Hippocampal formation (tissue), 2 donors: ENCODE measurements around the gene GOLGA3.
"Not testable (repeated sequence)": the region's sequence is repeated elsewhere in the genome, so short reads cannot be mapped to it uniquely, and the experiment has no call there.

ENCODE experiments used
- DNase-seq, 2 donors: peaks; one replicate each; lab custom pipeline; 2025; lab: John Stamatoyannopoulos, UW

Gene GOLGA3

GRCh38 chr12:132842449-132843045, 13.9 kb upstream of the GOLGA3 start:
- no peak for DNase-seq

- no peak for DNase-seq
Observed at GRCh38 chr12:132841151-132841550, 12.5 kb upstream of the GOLGA3 start.

- DNase-seq = no peak
Observed at GRCh38 chr12:132840536-132840935, 11.9 kb upstream of the GOLGA3 start.

- DNase-seq = no peak
Observed at GRCh38 chr12:132839558-132840235, 11.0 kb upstream of the GOLGA3 start.

GRCh38 chr12:132838410-132839080, 9.9 kb upstream of the GOLGA3 start:
- DNase-seq = no peak

- DNase-seq = no peak
Observed at GRCh38 chr12:132837693-132838409, 9.2 kb upstream of the GOLGA3 start.

GRCh38 chr12:132836795-132837331, 8.2 kb upstream of the GOLGA3 start:
- no peak for DNase-seq

- not testable (repeated sequence) for DNase-seq
Observed at GRCh38 chr12:132836230-132836629, 7.6 kb upstream of the GOLGA3 start.

GRCh38 chr12:132835076-132836025, 6.7 kb upstream of the GOLGA3 start:
- no peak for DNase-seq

- DNase-seq = no peak
Observed at GRCh38 chr12:132834181-132834711, 5.6 kb upstream of the GOLGA3 start.

GRCh38 chr12:132833341-132833740, 4.7 kb upstream of the GOLGA3 start:
- no peak for DNase-seq

- DNase-seq = no peak
Observed at GRCh38 chr12:132831771-132832170, 3.1 kb upstream of the GOLGA3 start.

- DNase-seq = no peak
Observed at GRCh38 chr12:132827763-132828703, 636 bp downstream of the GOLGA3 start.

GRCh38 chr12:132825861-132826260, 2.8 kb downstream of the GOLGA3 start:
- no peak for DNase-seq

- no peak for DNase-seq
Observed at GRCh38 chr12:132825089-132825488, 3.6 kb downstream of the GOLGA3 start.

GRCh38 chr12:132824053-132824452, 4.6 kb downstream of the GOLGA3 start:
- DNase-seq = no peak

- DNase-seq = no peak
Observed at GRCh38 chr12:132818562-132818961, 10.1 kb downstream of the GOLGA3 start.

- DNase-seq = no peak
Observed at GRCh38 chr12:132814232-132814631, 14.4 kb downstream of the GOLGA3 start.

- no peak for DNase-seq
Observed at GRCh38 chr12:132813443-132813842, 15.2 kb downstream of the GOLGA3 start.
